ENCODE measurements around the gene ANKRD33B.

ANKRD33B gene

DNA sequence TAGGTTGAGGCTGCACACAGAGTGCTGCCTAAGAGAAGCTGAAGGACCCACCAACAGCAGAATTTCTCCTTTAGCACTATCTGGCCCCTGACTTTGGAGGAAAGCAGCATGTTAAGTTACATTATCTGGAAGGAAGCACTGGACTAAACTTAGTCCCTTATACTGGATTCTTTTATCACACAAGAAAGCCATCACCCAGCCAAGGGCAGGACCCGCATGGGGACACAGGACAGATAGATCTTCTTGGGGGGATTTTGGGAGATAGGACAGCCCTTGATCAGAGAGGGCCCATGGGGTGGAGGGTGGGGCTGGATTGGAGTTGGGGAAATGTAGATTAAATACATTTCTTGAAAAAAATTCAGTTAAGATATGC is 14.4 kb downstream of the ANKRD33B start:
- ATAC-seq, result no peak

DNA sequence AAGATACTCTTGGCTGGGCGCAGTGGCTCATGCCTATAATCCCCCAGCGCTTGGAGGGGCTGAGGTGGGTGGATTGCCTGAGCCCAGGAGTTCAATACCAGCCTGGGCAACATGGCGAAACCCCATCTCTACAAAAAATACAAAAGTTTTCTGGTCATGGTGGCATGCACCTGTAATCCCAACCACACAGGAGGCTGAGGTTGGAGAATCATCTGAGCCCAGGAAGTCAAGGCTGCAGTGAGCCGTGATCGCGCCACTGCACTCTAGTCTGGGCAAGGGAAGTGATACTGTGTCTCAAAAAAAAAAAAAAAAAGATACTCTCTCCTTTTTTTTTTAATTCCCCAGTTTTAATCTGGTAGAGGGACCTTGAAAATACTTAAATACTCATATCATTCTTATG is 15.0 kb downstream of the ANKRD33B start:
- ATAC-seq (no peak), DNase-seq (ENCODE audit: low spot score in 2 of 2) (no peak)
- Mint-ChIP-seq H3K9me3 (no peaks in the 10 kb centered on the region), H3K4me3 (no peak overlapping the region), H3K4me1 (peaks cover 52% of the 10 kb centered on the region), H3K27ac (no peak overlapping the region), H3K36me3 (peaks cover 4% of the 10 kb centered on the region)

More for the DNA sequence above, 14.4 kb downstream of the ANKRD33B start:
- no peaks in the 10 kb centered on the region for H3K9me3 Mint-ChIP-seq
- peak overlapping the region; percentile 55 for H3K27ac Mint-ChIP-seq
- peaks cover 7% of the 10 kb centered on the region for H3K36me3 Mint-ChIP-seq
- H3K4me3 Mint-ChIP-seq, result no peak overlapping the region
- DNase-seq (ENCODE audit: low spot score in 2 of 2), result no peak
- peaks cover 48% of the 10 kb centered on the region for H3K4me1 Mint-ChIP-seq

DNA sequence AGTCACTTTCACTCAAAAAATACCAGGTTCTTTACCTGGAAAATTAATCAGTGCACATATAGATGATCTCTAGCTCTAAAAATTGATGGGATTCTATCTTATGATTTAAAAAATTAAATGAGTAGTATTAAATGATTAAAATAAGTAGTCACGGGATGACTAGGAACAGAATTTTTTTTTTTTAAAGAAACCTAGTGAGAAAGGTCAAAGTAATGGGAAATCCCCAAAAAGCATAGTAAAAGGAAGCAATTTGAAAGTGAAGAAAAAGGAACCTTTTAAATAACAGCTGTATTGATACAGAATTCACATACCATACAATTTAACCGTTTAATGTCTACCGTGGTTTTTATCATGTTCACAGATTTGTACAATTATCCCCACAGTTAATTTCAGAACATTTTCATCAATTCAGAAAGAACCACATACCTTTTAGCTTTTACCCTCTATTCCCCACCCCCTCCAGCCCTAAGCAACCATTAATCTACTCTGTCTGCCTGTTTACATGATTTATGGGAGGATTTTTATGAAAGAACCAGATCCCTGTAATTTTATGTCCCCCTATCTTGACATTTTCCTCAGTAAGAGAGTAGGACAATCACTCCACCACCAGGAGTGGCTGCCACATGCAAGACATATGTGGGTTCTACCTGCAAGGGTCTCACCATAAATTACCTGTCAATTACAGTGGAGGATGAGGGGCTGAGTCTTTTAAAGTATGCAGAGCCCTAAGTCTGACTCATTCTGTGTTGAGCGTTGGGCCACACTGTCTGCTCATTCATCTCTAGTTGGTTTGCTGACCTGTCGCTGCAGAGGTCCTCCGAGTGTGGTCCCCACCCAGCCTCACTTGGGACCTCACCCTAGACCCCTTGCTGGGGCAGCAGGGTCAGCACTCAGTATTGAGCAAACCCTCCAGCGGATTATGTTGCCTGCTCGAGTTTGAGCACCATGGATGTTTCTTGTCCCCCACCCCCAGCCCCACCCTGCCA is 16.0 kb downstream of the ANKRD33B start:
- DNase-seq (ENCODE audit: low spot score in 2 of 2) (no peak), ATAC-seq (peak; percentile 52)
- no peaks in the 10 kb centered on the region for H3K9me3 Mint-ChIP-seq
- peaks cover 57% of the 10 kb centered on the region for H3K4me1 Mint-ChIP-seq
- no peak overlapping the region for H3K4me3 Mint-ChIP-seq
- no peaks in the 10 kb centered on the region for H3K36me3 Mint-ChIP-seq
- H3K27ac Mint-ChIP-seq, result peak overlapping the region; percentile 37

- DNase-seq (ENCODE audit: low spot score in 2 of 2), result no peak
- no peak for ATAC-seq
- H3K36me3 Mint-ChIP-seq, result no peaks in the 10 kb centered on the region
- peak overlapping the region; percentile 37 for H3K27ac Mint-ChIP-seq
- no peaks in the 10 kb centered on the region for H3K9me3 Mint-ChIP-seq
- H3K4me3 Mint-ChIP-seq, result no peak overlapping the region
- peaks cover 59% of the 10 kb centered on the region for H3K4me1 Mint-ChIP-seq
Observed at GRCh38 chr5:10580531-10581423, 16.9 kb downstream of the ANKRD33B start.

GRCh38 chr5:10581424-10581748 is 17.5 kb downstream of the ANKRD33B start:
- Mint-ChIP-seq H3K36me3 (no peaks in the 10 kb centered on the region), H3K27ac (no peak overlapping the region), H3K4me3 (no peak overlapping the region), H3K9me3 (no peaks in the 10 kb centered on the region), H3K4me1 (peaks cover 56% of the 10 kb centered on the region)
- DNase-seq (ENCODE audit: low spot score in 2 of 2) (no peak), ATAC-seq (no peak)

- Mint-ChIP-seq H3K4me3 (no peak overlapping the region), H3K9me3 (no peaks in the 10 kb centered on the region), H3K36me3 (no peaks in the 10 kb centered on the region), H3K4me1 (peaks cover 52% of the 10 kb centered on the region), H3K27ac (no peak overlapping the region)
- ATAC-seq (no peak), DNase-seq (ENCODE audit: low spot score in 2 of 2) (no peak)
Observed at GRCh38 chr5:10581867-10582511, 18.1 kb downstream of the ANKRD33B start.

GRCh38 chr5:10582512-10582897 is 18.6 kb downstream of the ANKRD33B start:
- Mint-ChIP-seq H3K4me1 (peaks cover 52% of the 10 kb centered on the region), H3K9me3 (no peaks in the 10 kb centered on the region), H3K4me3 (no peak overlapping the region), H3K36me3 (no peaks in the 10 kb centered on the region), H3K27ac (no peak overlapping the region)
- no peak for ATAC-seq
- no peak for DNase-seq (ENCODE audit: low spot score in 2 of 2)

GRCh38 chr5:10583663-10584572 is 20.0 kb downstream of the ANKRD33B start:
- no peak overlapping the region for H3K27ac Mint-ChIP-seq
- H3K36me3 Mint-ChIP-seq, result no peaks in the 10 kb centered on the region
- no peaks in the 10 kb centered on the region for H3K9me3 Mint-ChIP-seq
- ATAC-seq, result no peak
- H3K4me1 Mint-ChIP-seq, result peaks cover 46% of the 10 kb centered on the region
- no peak for DNase-seq (ENCODE audit: low spot score in 2 of 2)
- no peak overlapping the region for H3K4me3 Mint-ChIP-seq

DNA sequence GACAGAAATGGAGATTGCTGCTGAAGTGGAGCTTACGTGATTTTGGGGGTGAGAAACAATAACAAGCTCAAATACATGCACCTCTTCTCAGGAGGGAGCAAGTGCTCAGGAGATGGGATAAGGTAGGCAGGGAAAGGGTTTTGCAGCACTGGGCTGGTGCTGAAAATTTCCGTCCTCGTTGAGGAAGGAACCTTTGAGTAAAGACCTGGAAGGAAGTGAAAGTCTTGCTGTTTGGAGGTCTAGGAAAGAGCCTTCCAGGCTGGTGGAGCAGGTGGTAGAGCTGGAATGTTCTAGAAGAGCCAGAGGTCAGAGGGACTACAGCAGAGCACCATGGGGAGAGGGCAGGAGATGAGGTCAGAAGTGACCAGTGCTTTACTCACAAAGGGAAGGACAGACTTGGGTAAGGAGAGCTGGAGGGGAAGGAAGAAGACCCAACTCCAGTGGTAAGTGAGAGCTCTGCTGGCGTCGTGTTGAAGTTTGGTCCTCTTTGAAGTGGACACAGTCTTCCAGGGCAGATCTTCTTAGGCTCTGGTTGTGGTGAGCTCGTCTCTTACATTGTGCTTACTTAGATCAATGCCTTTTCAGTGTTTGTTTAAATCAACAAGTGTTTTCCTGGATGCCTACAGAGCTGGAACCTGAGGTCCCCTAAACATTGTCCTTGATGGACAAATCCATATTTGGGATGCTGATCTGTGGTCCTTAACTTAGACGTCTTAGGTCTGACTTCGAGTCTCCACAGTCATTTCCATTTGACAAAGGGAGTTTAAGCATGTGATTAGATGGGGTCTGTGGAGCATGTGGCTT is 21.0 kb downstream of the ANKRD33B start:
- ATAC-seq (no peak), DNase-seq (ENCODE audit: low spot score in 2 of 2) (no peak)
- no peak overlapping the region for H3K4me3 Mint-ChIP-seq
- H3K9me3 Mint-ChIP-seq, result no peaks in the 10 kb centered on the region
- H3K27ac Mint-ChIP-seq, result no peak overlapping the region
- H3K4me1 Mint-ChIP-seq, result peaks cover 48% of the 10 kb centered on the region
- no peaks in the 10 kb centered on the region for H3K36me3 Mint-ChIP-seq

GRCh38 chr5:10585518-10585915 is 21.6 kb downstream of the ANKRD33B start:
- no peaks in the 10 kb centered on the region for H3K36me3 Mint-ChIP-seq
- H3K9me3 Mint-ChIP-seq, result no peaks in the 10 kb centered on the region
- no peak overlapping the region for H3K27ac Mint-ChIP-seq
- ATAC-seq (no peak), DNase-seq (ENCODE audit: low spot score in 2 of 2) (no peak)
- H3K4me1 Mint-ChIP-seq, result peaks cover 42% of the 10 kb centered on the region
- no peak overlapping the region for H3K4me3 Mint-ChIP-seq

GRCh38 chr5:10586008-10586407 is 22.1 kb downstream of the ANKRD33B start:
- Mint-ChIP-seq H3K36me3 (no peaks in the 10 kb centered on the region), H3K4me1 (peaks cover 37% of the 10 kb centered on the region), H3K9me3 (no peaks in the 10 kb centered on the region), H3K4me3 (no peak overlapping the region), H3K27ac (no peak overlapping the region)
- DNase-seq (ENCODE audit: low spot score in 2 of 2) (no peak), ATAC-seq (peak; percentile 26)

GRCh38 chr5:10586555-10586954 is 22.7 kb downstream of the ANKRD33B start:
- H3K4me3 Mint-ChIP-seq, result no peak overlapping the region
- no peaks in the 10 kb centered on the region for H3K9me3 Mint-ChIP-seq
- no peak overlapping the region for H3K27ac Mint-ChIP-seq
- no peak for ATAC-seq
- H3K4me1 Mint-ChIP-seq, result peaks cover 31% of the 10 kb centered on the region
- DNase-seq (ENCODE audit: low spot score in 2 of 2), result no peak
- no peaks in the 10 kb centered on the region for H3K36me3 Mint-ChIP-seq

- Mint-ChIP-seq H3K27ac (no peak overlapping the region), H3K4me3 (no peak overlapping the region), H3K36me3 (no peaks in the 10 kb centered on the region), H3K4me1 (peaks cover 27% of the 10 kb centered on the region), H3K9me3 (no peaks in the 10 kb centered on the region)
- ATAC-seq (no peak), DNase-seq (ENCODE audit: low spot score in 2 of 2) (no peak)
Observed at GRCh38 chr5:10588109-10588775, 24.4 kb downstream of the ANKRD33B start.

All from stimulated activated effector memory CD8-positive, alpha-beta T cell treated with anti-CD3 and anti-CD28 coated beads, Interleukin-12 subunit alpha, Interleukin-12 subunit beta, amount 100 ng/mL, for 72 hours (primary cell).